Measurements from ENCODE around the gene BCL7A.
"Not testable (repeated sequence)": the region's sequence is repeated elsewhere in the genome, so short reads cannot be mapped to it uniquely, and the experiment has no call there.

BCL7A gene

DNA sequence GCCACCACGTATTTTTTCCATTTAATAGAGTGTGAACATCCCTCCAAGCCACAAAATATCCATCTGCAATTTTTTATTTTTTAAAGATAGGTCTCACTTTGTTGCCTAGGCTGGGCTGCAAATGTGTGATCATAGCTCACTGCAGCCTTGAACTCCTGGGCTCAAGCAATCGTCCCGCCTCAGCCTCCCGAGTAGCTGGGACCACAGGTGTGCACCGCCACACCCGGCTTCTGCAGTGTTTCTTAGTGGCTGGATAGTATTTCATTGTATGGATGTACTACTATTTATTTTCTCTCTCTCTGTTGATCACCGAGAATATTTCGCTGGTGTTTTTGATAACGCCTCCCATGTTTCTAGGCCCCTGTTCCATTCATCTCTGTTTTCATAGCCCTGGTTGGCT is 74.3 kb downstream of the BCL7A start:
- DNase-seq (ENCODE audit: low spot score), result no peak

DNA sequence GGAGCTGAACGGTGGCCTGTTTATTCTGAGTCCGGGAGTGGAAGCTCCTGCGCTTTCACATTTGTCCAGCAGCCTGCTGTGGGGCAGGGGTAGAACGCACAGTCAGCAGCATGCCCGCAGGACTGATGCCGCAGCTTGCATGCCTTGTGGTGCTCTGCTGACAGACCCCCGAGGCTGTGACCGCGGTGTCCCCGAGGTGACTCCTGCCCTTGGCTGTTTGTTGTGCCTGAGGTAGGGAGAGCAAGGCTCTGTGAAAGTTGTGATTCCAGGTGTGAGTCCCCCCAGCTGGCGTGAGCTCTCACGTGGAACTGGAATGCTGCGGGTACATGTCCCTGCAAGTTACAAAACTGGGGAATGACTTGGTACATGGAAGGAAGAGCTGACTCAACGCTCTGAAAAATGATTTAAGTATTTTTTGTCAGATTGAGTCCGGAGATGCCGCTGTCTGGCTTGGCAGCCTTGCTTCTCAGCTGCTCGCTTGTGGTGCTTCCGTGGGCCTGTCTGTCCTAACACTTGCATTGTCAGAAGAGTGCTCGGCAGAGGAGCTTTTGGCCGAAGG is 75.0 kb downstream of the BCL7A start:
- DNase-seq (ENCODE audit: low spot score), result no peak

DNA sequence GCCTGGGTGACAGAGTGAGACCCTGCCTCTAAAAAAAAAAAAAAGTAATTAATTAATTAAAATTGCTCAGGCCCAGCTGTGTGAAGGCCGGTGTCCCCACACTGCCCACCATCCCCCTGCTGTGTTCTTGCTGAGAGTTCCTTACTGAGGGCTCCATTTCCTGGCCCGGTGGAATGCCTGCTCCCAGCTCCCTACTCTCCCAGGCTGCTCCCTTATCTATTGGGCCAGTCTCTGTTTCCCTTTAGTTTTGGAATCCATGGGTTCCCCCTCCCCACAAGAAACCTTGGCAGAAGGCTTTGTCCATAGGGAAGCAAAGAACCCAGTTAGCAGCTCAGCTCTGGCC is 75.9 kb downstream of the BCL7A start:
- DNase-seq (ENCODE audit: low spot score), result no peak

DNA sequence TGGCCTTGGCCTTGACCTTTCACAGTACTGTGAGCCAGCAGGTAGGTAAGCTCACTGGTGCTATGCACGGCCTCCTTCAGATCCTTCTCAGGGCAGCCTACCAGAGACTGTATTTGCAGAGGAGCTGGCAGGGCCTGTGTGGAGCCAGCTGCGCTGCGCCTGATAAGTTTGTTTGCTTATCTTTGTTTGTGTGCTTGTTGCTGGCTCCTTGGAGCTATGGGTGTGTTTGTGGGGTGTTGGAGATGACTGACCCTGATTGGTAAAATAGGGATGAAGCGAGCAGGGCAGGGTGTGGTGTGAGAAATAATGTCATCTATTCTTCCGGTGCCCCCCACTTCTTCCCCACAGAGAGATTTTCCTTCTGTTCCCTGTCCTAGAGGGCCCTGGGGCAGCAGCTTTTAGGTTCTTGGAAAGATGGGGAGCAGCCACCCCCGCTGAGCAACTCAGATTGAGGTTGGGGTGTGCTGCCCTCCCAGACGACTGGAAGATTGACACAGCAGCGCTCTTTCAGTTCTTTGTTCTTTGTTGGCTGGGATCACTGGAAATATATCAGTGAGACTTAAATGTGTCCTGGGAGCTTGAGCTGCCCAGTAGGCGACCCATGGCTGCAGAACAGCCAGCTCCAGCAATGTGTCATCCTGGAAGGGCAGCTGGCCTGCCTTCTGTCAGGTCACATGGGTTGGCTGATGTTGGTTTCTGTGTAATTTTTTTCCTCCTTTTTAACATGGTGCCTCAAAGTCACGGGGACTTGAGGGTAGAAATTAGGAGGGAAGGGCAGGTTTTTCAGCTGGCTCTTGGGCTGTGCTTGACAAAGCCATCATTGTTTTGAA is 76.5 kb downstream of the BCL7A start:
- DNase-seq (ENCODE audit: low spot score), result no peak

DNA sequence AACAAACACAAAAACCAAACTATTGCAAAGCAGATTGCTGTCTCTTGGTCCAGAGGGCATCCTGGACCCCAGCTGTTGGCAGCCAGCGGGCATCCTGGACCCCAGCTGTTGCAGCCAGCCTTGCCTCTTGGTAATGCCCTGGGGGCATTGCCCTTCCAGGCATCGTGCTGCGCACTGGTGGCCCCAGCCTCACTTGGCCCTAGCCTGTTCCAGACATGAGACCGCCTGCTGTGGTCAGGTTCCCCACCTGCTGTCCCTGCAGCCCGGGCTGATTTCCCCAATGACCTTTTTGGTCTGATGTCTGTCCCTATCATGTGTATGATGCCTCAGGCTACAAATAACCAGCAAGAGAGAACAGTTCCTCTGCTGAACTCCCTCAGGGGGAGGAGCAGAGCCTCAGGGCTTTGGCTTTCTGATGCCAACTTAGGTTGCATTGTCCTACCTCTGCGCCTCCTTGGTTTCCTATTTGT is 77.6 kb downstream of the BCL7A start:
- DNase-seq (ENCODE audit: low spot score), result no peak

DNA sequence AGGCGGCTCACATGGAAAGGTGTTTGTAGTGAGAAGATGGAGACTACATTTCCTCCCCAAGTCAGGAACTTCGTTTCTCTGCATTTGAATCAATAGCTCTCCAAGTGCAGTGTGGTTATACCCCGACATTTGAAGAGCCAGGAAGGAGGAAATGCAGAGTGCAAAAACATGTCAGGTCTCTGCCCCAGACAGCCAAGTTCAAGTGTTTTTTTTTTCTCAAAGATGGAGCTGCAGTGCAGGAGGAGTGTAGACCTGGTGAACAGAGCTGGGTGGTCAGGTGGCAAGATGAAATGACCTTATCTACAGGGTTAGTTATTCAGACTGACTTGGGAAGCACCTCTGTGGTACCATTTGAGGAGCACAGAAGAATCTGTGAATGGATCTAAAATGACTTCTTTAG is 78.2 kb downstream of the BCL7A start:
- DNase-seq (ENCODE audit: low spot score), result no peak

DNA sequence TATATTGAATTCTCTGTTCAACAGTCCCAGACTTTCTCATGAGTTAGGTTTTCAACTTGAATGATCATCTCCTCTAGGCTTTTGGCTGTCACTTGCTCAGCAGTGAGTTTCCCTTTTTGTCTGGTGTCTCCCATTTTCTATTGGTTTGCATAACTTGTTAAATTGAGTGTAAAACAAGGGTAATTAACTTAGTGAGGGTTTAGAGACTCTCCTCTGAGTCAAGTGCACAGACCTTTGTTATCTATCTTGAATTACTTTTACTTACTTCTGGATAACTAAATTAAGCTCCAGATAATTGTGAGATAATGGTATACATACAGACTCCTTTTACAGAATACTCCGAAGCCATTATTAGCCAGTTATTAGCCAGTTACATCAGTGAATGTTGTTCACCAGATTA is 78.9 kb downstream of the BCL7A start:
- no peak for DNase-seq (ENCODE audit: low spot score)

DNA sequence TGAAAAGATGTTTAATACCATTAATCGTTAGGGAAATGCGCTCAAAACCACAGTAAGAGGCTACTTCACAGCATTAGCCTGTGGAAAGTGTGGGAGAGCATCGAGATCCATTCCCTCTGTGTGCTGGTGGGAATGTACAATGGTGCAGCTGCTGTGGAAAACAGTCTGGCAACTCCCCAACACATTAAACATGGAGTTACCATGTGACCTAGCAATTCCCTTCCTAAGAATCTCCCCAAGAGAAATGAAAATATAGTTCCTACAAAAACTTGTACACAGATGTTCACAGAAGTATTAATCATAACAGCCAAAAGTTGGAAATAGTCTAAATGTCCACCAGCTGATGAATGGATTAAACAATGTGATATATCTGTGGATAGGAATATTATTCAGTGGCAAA is 80.6 kb downstream of the BCL7A start:
- DNase-seq (ENCODE audit: low spot score), result no peak

DNA sequence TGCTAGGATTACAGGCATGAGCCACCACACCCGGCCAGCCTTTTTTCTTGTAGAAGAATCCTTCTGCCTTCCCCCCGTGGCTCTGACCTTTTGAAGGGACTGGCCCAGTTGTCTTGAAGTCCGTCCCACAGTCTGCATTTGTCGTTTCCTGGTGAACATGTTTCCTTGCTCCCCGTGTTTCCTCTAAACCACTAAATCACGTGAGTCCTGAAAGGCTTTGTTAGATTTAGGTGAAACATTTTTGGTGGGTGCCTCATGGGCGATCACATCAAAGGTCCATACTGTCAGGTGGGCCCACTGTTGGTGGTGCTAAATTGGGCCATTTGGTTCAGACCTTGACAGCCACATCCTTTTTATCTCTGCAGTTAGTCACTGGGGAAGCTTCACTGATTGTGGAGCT is 83.2 kb downstream of the BCL7A start:
- no peak for DNase-seq (ENCODE audit: low spot score)

DNA sequence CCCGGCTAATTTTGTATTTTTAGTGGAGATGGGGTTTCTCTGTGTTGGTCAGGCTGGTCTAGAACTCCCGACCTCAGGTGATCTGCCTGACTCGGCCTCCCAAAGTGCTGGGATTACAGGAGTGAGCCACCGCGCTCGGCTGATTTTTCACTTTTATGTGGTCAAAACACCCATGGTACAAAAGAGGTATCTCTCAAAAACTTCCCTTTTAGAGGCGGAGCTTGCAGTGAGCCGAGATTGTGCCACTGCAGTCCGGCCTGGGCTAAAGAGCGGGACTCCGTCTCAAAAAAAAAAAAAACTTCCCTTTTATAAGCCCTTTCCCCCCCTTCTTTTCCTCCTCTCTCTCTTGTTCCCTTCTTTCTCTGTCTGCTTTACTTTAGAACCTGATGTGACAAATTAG is 83.8 kb downstream of the BCL7A start:
- not testable (repeated sequence) for DNase-seq (ENCODE audit: low spot score)

DNA sequence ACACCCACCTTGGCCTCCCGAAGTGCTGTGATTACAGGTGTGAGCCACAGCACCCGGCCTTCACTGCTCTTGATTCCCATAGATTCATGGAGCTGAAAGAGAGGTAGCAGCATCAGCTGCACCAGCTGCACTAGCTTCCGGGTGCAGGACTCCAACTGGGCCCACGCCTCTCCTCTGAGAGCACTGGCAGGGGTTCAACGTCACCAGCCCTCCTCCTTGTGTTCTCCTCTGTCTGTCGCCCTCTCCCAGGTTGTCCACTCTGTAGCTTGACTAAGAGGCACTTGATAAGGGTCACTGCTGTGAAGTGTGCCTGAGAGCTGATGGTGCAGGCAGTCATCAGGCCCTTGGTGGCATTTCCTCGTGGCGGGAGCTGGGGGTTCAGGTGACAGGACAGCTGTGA is 85.2 kb downstream of the BCL7A start:
- no peak for DNase-seq (ENCODE audit: low spot score)

DNA sequence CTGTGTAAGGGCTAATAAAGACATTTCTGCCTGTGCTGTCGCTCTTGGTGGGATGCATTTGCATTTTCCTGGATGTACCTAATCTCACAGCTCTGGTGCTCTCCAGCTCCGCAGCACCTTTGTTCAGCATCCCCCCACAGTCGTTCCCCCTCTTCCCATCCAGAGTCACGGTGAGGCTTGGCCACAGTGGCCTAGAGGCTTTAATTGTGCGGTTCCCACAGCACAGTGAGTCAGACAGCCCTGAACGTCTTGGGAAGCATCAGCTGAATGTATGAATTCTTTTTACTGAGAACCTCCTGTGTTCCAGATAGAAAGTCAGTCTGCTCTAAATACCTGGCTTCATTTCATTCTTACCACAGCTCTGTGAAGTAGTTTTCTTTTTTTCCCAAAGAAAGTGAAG is 85.6 kb downstream of the BCL7A start:
- DNase-seq (ENCODE audit: low spot score), result no peak

DNA sequence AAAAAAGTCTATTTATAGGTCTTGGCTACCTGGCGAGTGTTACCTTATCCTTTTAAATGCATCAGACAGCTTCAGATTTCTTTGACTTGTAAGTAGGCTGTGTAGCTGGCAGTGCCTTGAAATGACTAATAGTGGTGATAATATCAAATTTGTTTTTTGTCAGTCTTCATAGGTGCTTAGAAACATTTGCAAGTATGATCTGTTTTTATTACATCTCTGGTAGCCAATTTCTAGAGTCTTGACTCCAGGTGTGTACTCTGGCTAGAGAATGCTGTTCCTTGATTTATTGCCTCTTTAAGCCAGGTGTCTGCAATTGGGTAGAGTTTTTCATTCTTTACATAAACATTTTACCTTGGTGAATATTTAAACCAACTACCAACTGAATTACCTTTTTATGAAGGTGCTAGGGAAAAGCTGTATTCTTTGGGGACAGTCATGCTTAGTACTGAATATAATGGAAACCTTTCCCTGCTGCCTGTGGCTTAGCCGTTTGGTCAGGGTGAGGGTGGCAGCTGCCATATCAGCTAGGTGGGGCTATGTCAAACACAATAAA is 89.5 kb downstream of the BCL7A start:
- DNase-seq (ENCODE audit: low spot score), result no peak
